ENCODE measurements around the gene CEACAM4.

DNA sequence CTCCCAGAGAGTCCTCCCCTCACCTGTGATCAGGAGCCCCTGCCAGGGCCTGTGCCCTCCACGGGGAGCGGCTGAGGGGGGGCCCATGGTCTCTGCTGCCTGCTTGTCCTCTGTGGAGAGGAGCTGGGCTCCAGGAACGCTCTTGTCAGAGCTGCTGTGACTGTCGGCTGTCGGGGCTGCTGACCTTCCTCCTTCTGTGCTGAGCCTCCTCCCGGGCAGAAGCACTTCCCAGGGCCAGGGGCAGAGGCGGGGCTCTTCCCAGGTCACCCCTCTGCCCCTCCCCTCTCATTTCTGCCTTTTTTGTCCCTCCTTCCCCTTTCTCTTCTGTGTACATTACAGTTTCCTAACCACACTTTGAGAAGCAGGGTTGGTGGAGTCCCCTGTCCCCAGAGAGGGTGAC lies at the start of gene CEACAM4:
- TF ChIP-seq, protein P1, sequence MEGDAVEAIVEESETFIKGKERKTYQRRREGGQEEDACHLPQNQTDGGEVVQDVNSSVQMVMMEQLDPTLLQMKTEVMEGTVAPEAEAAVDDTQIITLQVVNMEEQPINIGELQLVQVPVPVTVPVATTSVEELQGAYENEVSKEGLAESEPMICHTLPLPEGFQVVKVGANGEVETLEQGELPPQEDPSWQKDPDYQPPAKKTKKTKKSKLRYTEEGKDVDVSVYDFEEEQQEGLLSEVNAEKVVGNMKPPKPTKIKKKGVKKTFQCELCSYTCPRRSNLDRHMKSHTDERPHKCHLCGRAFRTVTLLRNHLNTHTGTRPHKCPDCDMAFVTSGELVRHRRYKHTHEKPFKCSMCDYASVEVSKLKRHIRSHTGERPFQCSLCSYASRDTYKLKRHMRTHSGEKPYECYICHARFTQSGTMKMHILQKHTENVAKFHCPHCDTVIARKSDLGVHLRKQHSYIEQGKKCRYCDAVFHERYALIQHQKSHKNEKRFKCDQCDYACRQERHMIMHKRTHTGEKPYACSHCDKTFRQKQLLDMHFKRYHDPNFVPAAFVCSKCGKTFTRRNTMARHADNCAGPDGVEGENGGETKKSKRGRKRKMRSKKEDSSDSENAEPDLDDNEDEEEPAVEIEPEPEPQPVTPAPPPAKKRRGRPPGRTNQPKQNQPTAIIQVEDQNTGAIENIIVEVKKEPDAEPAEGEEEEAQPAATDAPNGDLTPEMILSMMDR (IDR thresholded peaks at IDR 0.05), result no peak
- peak; percentile 58 for TF ChIP-seq POLR2A (IDR thresholded peaks at IDR 0.05)
